ENCODE data around the gene ARHGAP10.

The ARHGAP10 gene, protein sequence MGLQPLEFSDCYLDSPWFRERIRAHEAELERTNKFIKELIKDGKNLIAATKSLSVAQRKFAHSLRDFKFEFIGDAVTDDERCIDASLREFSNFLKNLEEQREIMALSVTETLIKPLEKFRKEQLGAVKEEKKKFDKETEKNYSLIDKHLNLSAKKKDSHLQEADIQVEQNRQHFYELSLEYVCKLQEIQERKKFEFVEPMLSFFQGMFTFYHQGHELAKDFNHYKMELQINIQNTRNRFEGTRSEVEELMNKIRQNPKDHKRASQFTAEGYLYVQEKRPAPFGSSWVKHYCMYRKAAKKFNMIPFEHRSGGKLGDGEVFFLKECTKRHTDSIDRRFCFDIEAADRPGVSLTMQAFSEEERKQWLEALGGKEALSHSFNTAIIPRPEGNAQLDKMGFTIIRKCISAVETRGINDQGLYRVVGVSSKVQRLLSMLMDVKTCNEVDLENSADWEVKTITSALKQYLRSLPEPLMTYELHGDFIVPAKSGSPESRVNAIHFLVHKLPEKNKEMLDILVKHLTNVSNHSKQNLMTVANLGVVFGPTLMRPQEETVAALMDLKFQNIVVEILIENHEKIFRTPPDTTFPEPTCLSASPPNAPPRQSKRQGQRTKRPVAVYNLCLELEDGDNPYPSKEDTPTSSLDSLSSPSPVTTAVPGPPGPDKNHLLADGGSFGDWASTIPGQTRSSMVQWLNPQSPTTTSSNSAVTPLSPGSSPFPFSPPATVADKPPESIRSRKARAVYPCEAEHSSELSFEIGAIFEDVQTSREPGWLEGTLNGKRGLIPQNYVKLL

DNA sequence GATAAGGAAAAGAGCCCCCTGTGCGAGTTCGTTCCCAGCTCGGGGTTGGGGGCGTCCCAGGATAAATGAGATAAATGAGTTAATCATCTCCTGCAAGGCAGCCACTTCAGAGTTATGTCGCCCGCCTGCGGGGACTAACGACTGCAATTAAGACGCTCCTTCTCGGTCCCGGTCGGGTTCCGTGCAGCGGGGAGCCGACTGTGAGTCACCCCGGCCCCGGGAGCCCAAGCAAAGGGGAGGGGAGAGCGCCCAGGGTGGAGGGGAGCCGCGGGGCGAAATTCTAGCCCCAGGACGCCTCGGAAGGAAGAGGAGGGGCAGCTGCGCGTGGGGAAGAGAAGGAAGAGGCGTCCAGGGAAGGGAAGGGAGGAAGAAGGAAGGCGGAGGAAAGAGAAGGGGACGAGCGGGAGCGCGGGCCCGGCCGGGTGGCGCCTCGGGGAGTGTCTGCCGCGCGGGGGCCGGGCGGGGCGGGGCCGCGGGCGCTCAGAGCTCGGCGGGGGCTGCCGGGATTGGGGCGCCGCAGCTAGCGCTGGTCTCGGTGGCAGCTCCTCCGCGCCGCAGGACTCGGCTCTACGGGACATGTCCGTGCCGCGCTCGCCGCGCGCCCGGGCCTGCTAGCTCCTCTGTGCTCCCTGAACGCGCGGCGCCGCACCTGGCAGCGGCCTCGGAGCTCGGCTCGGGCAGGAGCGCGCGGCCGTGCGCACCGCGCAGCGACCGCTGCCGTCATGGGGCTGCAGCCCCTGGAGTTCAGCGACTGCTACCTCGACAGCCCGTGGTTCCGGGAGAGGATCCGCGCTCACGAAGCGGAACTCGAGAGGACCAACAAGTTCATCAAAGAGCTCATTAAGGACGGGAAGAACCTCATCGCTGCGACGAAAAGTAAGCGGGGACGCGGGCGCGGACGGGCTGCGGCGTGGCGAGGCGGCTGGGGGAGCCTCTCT lies at the start of gene ARHGAP10:
Gene ARHGAP10 (plus strand): TSS at position 509 of the 938 bp plus-strand sequence. CDS start 214 bp downstream, at position 723.
- DNase-seq: peak; percentile 56

DNA sequence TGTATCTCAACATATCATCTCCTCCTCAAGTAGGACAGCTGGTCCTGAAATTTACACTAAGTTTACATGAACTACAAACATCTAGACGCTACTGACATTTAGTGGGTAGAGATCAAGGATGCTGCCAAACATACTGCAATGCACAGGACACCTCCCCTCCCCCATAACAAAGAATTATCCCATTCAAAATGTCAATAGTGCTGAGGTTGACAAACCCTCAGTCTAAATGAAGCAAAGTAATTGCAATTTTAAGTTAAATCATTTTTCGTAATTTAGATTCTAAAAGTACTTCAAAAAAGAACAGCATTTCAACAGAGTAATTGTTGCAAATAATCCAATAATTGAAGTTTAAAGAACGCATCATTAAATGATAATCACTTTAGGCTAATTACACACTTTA lies 49.1 kb upstream of the ARHGAP10 start:
- no peak for DNase-seq

DNA sequence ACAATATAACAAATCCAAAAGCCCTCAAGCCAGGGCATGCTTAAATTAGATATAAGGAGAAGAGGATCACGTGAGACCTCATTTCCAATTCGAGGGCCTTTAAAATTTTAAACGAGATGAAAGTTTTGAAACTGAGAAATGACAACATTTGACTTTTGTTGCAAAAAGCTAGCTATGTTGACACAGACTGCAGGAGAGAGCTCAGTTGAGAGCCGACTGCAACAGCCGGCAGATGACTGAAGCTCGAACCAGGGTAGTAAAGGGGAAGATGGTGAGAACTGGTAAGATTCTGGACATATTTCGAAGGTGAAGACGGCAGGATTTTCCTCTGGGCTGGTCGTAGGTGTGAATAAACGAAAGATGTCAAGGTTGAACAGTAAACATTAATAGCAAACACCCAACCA lies 48.7 kb upstream of the ARHGAP10 start:
- peak; percentile 16 for DNase-seq

DNA sequence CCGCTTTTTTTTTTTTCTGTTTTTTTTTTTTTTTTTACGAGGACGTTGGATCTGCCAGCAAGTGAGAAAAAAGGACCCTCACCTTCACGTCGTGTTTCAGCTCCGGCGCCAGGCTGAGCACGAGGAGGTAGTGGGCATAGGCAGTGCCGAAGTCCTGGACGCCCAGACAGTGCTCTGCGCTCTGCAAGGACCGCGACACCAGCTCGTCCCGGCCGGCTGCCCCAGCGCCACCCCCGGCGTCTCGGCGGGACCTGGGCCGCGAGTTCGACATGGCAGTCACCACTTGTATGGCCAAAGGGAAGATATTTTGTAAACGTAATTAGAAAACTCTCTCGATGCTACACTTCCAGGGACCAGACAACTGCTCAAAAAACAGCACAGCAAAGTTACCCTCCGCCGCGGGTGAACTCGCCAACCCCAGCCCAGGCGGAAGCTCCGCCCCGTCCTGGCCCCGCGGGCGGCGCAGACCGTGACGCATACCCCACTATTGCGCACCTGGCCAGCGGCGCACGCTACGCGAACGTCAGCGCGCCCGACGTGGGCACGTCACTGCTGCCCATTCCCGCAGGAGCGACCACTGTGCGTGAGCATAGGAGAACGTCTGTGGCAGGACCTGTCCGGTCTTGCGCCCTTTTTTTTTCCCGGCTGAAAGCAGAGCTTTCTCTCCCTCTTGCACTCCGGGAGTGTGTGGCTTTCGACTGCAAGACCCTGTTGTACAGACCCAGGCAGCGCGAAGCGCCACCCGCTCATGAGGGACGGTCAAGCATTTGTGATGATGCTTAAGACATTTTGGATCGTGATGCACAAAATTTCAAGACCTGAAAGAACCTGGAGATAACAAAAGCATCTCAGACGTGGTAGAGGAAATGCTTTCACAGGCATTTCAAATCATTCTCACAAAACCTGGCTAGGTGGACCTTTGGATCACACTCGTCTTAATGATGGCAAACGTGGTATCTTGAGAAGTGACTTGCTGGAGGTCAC lies 47.9 kb upstream of the ARHGAP10 start, which contains the start of gene PRMT9:
Gene PRMT9 (minus strand): TSS at position 447 of the 984 bp plus-strand sequence. CDS start 176 bp downstream, at position 271.
- DNase-seq: peak; percentile 89

DNA sequence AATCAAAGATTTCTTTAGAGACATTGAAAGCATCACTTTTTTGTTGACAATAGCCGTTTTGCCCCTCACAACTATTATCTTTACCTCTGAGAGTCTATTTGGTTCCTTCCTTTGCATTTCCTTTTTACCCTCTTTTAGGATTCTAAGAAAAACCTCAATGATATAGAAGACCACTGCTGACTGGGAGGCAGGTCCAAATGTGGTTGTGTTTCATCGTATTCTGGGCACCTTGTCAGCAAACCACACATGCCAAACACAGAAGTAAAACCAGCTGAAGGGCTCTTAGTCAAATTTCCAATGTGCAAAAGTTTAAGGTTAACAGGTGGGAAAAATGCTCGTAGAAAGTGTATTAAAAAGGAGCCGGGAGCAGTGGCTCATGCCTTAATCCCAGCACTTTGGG lies 42.8 kb upstream of the ARHGAP10 start:
- DNase-seq: no peak

DNA sequence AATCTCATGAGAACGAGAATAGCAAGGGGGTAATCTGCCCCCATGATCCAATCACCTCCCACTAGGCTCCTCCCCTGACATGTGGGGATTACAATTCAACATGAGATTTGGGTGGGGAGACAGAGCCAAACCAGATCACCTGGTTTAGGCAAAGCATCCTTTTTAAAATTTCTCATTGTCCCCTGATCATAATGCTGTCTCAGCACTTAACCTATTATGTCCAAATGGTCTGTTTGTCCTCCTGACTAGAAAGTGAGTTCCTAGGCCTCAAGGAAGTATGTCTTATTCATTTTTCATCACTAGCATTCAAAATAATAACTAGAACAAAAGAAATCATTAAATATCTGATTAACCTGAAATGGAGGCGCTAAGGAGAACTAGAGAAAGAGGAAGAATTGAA lies 40.1 kb upstream of the ARHGAP10 start:
- DNase-seq: no peak

DNA sequence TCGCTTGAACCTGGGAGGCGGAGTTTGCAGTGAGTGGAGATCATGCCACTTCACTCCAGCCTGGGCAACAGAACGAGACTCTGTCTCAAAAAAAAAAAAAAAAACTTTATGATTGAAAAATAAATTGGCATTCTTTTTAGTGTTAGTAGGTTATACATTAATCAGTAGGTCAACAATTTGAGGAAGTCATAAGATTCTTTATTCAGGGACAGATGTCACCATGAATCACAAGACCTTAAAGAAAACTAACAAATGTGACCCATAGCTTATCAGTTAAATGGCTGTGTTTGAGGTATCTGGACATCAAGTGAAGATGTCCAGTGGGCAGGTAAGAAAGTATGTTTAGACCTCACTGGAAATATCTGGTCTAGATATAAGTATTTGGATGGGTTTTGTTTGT lies 38.7 kb upstream of the ARHGAP10 start:
- DNase-seq: no peak

DNA sequence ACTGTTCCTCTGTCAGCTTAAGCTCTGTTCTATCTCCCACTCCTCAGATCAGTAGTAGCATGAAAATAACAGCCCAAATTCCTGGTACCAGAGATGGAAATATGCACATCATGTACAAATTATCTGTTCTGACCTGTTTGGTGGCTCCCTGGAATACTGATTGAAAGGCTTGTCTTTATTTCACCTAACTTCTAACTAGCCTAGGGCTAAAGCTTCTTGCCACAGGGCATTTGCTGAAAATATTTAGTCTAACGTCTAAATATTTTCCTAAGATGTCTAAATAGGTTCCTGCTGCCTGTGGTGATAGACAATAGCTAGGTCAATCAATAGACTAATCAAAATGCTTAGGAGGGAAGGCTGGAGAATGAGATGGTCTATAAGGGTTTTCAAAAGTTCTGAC lies 35.0 kb upstream of the ARHGAP10 start:
- no peak for DNase-seq

DNA sequence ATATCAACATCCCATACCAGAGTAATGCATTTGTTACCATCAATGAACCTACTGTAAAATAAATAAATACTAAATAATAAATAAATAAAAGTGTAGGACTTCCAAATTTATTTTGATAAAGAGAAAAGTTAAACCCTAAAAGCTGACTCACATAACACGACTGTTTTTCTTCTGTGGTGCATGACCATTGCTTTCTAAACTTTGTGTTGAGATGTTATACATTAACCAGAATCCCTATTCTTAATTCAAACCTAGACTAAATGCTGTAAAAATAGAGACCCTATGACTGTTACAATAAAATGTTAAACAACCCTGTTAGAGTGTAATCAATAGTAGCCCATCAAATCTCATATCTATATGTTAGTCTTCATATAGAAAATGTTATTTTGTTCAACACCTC lies 27.0 kb upstream of the ARHGAP10 start:
- no peak for DNase-seq

DNA sequence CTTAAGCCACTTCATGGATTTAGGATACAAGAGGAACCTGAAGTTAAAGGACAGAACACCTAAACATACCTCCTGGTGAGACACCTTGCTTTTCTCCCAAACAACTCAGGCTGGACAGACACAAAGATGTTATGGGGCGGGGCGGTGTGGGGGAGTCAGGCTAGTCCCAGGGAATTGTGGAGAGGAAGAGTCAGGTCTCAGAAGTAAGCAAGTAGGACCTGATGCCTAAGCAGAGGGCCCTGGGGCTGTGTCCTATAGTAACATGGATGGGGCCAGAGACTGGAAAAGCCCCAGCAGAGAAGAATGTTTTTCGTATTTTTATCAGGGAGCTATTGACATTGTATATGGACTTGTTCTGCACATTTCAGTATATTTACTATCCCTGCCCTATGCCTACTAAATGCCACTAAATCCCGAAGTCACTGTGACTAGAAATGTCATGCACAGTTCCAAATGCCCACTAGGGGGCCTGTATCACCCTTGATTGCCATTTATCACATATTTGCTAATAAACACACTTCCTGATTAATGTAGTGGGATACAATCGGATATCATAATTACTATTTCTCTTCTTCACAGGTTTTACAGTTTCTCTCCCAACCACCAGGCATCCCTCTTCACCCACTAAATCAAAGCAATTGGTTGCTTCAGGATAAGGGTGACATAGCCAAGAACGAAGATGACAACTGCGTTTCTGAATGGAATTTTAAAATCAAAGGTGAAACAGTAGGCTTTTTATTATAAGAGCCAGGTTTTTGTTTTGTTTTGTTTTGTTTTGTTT lies 23.8 kb upstream of the ARHGAP10 start:
- DNase-seq: peak; percentile 54

DNA sequence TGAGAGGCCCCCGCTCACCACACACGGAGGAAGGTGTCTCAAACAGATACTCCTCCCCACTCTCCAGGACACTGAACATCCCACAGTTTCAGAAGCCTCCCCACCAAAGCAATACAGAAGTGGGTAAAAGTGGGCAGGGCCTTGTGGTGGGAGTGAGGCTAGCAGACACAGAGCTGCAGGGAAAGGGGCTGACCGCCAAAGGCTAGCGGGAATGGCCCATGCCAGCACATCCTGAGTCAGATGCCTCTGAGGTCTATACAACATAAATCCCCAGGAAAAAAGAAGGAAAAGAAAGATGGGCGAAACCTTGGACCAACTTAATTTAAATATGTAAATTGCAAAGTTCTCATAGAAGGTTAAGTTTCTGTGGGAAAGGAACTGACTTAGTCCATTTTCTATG lies 21.9 kb upstream of the ARHGAP10 start:
- DNase-seq: no peak

DNA sequence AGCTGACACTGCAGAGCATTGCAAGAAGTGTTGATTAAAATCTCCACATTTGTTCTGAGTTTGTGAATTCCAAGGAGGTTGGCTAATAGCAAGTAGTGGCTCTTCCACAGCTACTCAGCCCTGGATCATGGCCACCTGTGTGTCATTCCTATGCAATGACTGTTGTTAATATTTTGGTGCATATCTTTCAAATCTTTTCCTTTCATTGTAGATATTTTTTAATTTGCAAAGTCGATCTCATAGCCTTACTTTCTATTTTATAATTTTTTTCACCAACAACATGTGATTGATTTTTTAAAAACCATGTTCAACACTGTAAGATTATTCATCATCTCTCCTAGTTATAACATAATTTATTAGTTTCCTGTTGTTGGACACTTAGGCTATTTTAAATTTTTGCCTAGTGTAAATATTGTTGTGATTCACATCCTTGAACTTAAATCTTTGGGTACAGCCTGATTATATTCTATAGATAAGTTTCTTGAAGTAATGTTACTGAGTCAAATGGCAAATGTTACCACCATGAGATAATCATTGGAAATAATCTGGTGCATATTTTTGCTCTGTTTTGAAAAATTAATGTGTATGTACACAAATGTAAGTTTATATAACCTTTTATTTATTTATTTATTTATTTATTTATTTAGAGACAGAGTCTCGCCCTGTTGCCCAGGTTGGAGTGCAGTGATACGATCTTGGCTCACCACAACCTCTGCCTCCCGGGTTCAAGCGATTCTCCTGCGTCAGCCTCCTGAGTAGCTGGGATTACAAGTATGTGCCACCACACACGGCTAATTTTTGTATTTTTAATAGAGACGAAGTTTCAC lies 17.1 kb upstream of the ARHGAP10 start:
- no peak for DNase-seq

DNA sequence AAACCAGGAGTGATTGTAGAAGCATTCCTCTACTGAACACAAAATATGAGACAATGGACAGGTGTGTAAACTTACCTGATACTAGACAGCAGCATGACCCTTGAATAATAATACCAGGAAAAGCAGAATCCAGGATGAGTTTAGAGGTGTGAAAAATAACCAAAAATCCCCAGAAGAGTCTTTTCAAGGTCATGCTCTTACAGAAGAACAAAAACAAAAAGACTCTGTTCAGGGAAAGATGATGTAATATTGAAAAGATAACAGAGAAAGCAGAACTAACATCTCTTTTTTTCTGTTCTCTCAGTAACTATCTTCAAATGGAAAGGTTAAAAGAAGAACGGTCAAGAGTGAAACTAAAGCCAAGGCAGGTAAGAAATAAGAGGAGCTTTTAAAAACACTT lies 14.0 kb upstream of the ARHGAP10 start:
- no peak for DNase-seq

DNA sequence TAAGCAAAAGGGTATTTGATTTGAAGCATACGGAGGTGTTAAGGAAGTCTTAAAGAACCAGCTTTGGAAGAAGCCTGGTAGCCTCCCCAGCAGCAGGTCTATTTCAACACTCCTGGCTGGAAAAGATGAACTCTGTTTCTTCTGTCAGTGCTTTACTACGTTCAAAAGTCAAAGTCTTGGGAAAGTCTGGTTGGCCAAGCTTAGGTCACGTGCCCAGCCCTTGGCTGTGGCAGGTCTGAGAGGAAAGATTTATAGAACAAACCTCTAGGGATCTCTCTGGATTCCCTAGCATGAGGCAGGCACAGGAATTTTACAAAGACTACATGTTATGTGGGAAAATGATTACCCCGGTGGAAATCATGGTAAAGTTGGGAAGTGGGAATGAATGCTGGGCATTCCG lies 8.6 kb upstream of the ARHGAP10 start:
- no peak for DNase-seq

DNA sequence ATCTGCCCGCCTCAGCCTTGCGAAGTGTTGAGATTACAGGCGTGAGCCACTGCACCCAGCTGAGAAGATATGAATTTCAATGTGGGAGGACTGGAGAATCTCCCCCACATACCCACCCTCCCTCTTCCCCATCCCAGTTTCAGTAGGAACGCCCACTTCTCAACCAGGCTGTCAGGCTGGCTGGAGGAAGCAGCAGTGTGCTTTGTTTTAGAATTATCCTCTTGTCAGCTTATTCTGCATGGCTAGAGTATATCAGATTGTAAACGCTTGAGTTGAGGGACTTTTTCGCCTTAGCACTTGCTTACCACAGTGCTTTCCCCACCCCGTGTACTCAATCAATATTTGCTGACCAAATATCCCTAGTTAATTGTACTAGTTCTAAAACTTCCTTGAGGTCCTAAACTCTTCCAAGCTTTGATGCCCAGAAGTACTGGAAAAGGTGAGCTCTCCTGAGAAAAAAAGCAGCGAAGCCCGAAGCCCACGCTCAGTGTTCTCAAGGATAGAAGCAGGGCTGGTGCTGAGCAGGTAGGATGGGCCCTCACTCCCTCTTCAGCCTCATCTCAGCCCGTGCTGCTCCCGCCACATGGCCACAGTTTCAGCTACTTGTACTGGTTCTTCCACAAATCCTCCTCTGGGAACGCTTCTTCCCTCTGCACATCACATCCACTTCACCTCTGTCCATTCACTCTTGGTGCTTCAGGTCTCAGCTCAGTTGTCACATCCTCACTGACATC lies 7.3 kb upstream of the ARHGAP10 start:
- no peak for DNase-seq

DNA sequence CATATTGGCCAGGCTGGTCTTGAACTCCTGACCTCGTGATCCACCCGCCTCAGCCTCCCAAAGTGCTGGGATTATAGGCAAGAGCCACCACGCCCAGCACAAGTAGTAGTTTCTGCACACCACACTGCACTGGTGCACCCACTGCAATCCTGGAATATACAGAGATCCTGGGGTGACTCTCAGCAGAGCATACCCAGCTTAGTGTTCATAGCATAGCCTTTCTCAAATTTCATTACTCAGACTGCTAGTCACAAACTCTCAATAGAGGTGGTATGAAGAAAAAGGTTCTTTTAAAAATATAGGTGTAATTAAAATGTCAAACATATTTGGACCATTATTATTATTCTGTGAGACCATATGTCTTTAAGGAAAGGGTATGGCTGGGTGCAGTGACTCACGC lies 6.2 kb upstream of the ARHGAP10 start:
- DNase-seq: no peak

DNA sequence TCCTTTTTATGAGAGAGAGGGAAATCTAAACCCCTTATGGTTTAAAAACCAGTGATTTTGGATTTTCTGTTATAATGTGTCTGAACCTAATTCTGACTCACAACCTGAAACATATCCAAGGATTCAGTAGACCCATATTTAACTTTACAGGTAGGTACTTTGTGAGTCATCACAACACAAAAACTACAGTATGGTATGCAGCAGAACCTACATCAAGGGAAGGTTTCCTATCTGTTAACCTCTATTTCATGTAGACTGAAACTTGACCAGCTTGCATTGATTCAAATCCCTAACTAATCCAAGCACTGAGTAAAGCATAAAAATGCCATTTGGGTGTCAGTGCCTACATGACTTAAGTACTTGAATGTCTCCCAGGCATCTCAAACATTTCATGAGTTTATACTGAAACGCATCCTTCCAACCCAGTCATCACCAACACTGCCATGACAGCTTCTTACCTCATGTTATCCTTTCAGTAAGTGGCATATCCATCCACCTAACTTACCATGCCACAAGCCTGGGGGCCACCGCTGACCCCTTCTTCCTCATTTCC lies 4.3 kb upstream of the ARHGAP10 start:
- DNase-seq: no peak

DNA sequence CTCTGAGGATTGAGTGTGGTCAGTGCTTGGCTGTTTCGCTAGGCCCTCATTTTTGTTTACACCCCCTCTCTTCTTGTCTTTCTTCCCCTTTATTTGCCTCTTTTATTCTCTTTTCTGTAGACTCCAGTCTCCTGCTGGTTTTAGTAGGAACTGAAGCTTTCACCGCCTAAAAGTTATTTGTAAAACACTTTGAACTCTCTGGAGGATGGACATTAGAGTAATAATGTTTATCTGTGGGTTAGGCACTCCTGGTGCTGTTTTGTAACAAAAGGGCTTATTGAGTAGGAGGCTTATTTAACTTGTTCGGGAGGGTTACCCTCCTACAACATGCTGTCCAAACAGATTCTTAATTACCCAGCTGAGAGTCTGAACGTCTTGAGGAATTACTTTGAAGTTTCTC lies 1.6 kb upstream of the ARHGAP10 start:
- DNase-seq: no peak

Data from RPMI8226 (cell line).